ENCODE measurements around the gene NME4.

GRCh38 chr16:372302-372983 is 24.6 kb upstream of the NME4 start:
- TF ChIP-seq, protein P1, sequence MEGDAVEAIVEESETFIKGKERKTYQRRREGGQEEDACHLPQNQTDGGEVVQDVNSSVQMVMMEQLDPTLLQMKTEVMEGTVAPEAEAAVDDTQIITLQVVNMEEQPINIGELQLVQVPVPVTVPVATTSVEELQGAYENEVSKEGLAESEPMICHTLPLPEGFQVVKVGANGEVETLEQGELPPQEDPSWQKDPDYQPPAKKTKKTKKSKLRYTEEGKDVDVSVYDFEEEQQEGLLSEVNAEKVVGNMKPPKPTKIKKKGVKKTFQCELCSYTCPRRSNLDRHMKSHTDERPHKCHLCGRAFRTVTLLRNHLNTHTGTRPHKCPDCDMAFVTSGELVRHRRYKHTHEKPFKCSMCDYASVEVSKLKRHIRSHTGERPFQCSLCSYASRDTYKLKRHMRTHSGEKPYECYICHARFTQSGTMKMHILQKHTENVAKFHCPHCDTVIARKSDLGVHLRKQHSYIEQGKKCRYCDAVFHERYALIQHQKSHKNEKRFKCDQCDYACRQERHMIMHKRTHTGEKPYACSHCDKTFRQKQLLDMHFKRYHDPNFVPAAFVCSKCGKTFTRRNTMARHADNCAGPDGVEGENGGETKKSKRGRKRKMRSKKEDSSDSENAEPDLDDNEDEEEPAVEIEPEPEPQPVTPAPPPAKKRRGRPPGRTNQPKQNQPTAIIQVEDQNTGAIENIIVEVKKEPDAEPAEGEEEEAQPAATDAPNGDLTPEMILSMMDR (IDR thresholded peaks at IDR 0.05) = no peak
- no peak for TF ChIP-seq EP300 (IDR thresholded peaks at IDR 0.05)
- TF ChIP-seq POLR2A (IDR thresholded peaks at IDR 0.05) = no peak
